Measurements from ENCODE around the gene HERC3.

HERC3 gene

DNA sequence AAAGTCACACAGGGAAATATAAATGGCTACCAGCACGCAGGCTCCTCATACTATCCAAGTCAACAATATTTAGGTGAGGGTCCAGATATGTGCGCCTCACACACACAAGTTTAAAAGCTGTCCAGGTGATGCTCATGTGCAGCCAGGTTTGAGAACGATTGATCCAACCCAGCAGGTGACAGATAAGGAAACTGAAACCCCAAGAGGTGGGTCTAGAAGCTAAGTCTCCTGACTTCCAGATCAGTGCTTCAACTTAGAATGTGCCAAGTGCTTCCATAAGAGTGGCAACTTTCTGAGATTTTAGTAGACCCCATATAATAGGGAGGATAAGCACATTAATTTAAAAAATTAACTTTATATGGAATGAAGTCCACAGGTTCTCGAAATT, 159.8 kb downstream of the HERC3 start:
- no peak for DNase-seq

GRCh38 chr4:88752754-88753153, 160.5 kb downstream of the HERC3 start:
- DNase-seq: no peak

DNA sequence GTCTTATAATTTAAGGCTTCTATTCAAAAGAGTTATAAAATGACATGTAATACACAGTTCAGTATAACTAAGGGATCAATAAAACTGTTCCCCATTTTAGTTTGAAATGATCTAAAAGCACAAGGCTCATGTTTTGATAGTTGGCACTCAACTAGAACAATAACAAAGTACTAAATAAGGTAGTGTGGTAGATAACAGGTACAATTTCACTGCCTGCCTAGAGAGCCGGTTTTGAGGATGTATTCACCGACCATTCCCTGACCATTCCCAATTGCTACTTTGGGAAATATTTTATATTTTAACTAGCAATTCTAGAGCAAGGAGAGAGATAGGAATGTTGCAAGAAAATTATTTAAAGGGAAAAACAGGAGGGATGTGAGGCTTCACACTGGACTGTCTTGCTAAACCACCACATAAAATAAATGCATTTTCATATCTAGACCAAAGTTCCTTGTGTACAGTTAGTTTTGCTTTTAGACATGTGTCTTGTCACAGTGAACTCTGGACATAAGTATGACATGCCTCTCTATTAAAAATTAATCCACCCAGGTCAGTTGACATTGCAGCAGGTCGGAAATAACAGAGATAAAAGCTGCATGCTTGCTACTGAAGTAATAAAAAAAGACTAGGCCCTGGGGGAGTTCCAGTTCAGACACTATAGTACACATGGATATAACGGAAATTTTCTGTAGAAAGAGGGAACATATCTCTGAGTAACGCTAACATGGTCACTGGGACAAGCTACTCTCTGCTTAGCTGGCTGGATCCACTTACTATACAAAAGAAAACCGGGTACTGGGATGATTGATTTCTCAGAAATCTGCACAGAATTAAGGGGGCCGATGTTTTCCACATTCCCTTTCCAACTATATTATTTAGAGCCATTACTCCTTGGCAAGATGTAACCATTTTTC, 161.6 kb downstream of the HERC3 start:
- no peak for DNase-seq

- DNase-seq: no peak
Measured at GRCh38 chr4:88754796-88755195, 162.5 kb downstream of the HERC3 start.

GRCh38 chr4:88755454-88755853, 163.2 kb downstream of the HERC3 start:
- DNase-seq: no peak

GRCh38 chr4:88756149-88756548, 163.9 kb downstream of the HERC3 start:
- no peak for DNase-seq

DNA sequence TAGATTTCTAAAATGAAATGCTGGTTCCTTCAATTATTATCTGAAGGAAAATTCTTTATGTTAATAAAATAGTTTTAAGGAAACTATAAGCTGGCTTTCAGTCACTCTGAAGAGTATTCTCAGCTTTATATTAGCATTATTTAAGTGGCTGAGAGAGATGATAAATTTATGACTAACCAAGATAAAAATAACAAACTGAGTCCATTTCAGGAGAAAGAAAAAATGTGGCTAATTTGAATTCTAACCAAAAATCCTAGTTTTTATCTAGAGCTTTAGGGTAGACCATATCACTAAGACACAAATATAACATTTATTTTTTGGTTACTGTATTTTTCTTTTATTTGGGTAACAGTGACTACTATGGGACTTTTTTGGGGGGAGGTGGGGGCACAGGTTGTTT, 164.8 kb downstream of the HERC3 start:
- no peak for DNase-seq

- DNase-seq: no peak
Measured at GRCh38 chr4:88757776-88758175, 165.5 kb downstream of the HERC3 start.
